ENCODE data around the gene EXOC4.

GRCh38 chr7:133646472-133647315 is 393.8 kb downstream of the EXOC4 start:
- TF ChIP-seq POLR2A (IDR thresholded peaks at IDR 0.05; ENCODE audit: low read depth) (no peak), EP300 (IDR thresholded peaks at IDR 0.05) (no peak)
- TF ChIP-seq, protein P1, sequence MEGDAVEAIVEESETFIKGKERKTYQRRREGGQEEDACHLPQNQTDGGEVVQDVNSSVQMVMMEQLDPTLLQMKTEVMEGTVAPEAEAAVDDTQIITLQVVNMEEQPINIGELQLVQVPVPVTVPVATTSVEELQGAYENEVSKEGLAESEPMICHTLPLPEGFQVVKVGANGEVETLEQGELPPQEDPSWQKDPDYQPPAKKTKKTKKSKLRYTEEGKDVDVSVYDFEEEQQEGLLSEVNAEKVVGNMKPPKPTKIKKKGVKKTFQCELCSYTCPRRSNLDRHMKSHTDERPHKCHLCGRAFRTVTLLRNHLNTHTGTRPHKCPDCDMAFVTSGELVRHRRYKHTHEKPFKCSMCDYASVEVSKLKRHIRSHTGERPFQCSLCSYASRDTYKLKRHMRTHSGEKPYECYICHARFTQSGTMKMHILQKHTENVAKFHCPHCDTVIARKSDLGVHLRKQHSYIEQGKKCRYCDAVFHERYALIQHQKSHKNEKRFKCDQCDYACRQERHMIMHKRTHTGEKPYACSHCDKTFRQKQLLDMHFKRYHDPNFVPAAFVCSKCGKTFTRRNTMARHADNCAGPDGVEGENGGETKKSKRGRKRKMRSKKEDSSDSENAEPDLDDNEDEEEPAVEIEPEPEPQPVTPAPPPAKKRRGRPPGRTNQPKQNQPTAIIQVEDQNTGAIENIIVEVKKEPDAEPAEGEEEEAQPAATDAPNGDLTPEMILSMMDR (IDR thresholded peaks at IDR 0.05): no peak
